ENCODE data around the gene CROCC2. TPM values are rescaled to one million over a fixed set of nuclear protein-coding genes. Genes with fewer than 3 reads are reported as not detected.

The CROCC2 gene
- total and polyA plus RNA-seq, 2 donors (not counting 1 experiment from before 2014, with no cell fraction given): not detected

DNA sequence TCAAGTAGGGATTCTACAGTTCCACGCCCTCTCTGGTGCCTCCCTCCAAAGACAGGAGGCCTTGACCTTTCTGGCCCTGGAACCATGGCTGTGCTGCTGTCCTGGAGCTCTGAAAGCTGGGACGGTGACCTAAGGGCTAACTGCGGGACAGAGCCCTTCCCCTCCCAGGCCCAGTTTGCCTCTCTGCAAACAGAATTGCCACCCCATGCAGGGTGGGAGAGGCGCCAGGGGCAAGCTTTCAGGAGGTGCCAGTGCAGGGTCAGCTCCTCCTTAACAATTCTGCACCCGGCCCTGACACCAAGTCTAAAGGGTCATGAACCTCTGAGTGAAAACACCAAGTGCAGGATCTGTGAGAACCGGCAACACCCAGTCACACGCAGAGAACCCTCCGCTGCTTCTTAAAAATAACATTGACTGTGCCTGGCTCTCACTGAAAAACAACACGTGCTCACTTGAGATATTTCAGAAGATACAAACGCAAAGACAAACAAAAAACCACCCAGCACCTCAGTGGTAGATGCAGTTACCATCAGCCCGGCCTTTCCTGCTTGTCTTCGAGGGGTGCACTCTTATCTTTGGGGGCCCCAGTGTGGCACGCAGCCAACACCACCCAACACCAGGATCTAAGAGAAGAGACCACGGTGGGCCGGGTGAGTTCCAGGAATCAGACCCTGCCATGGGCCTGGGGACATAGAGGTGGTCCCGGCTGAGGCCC is 91.2 kb downstream of the CROCC2 start:
- ChIA-PET POLR2A (no interaction called here), CTCF (no interaction called here)
- DNase-seq (no peak), ATAC-seq (ENCODE audit: low read depth) (no peak)
- H4K20me1 ChIP-seq (ENCODE audit: control insufficient read depth, insufficient read depth, low read length, poor library complexity, severe bottlenecking): no peaks in the 10 kb centered on the region
- Mint-ChIP-seq H3K4me3 (peak overlapping the region; percentile 74), H3K27ac (no peak overlapping the region), H3K27me3 (peaks cover 36% of the 10 kb centered on the region), H3K4me1 (peaks cover 11% of the 10 kb centered on the region), H3K9me3 (ENCODE audit: insufficient read depth) (no peaks in the 10 kb centered on the region)
- H3K4me2 ChIP-seq (replicated peaks; ENCODE audit: low read depth, low read length, poor library complexity, severe bottlenecking): peak overlapping the region; percentile 74
- WGBS (ENCODE audit: insufficient coverage): 66% methylated on average over 16 of the region's 16 CpGs
- TF ChIP-seq EZH2 (IDR thresholded peaks at IDR 0.05; ENCODE audit: borderline replicate concordance, insufficient read depth, low read depth, low read length, poor library complexity, severe bottlenecking) (no peak), CTCF (IDR thresholded peaks at IDR 0.05) (no peak)
- no peaks in the 10 kb centered on the region for H3K79me2 ChIP-seq (ENCODE audit: control insufficient read depth, insufficient read depth, low read length)
- H3K27ac ChIP-seq (ENCODE audit: low read length in 2 of 2): no peak overlapping the region
- no peak overlapping the region for H3K4me3 ChIP-seq (ENCODE audit: control extremely low read depth in 1 of 5, extremely low read depth in 1 of 5, insufficient read depth in 1 of 5, low read depth in 2 of 5, low read length in 4 of 5)
- H3K9me3 ChIP-seq (ENCODE audit: control extremely low read depth in 1 of 3, control insufficient read depth in 2 of 3, insufficient read depth in 1 of 3, low read length in 2 of 3): peaks cover 0 to 10% (median 0%) of the 10 kb centered on the region in 3 donors
- H3K27me3 ChIP-seq (replicated peaks in 1 of 4; ENCODE audit: control extremely low read depth in 1 of 4, control insufficient read depth in 3 of 4, insufficient read depth in 4 of 4, low read length in 3 of 4): peaks cover 0 to 37% (median 8%) of the 10 kb centered on the region in 4 experiments
- no peak overlapping the region for H3K9ac ChIP-seq (ENCODE audit: low read length)
- peaks cover 7 to 8% of the 10 kb centered on the region in 2 donors for H3K4me1 ChIP-seq (ENCODE audit: control insufficient read depth in 2 of 2, insufficient read depth in 2 of 2, low read length in 2 of 2)
- no peak overlapping the region for H2AFZ ChIP-seq (ENCODE audit: insufficient read depth, low read depth, low read length, poor library complexity, severe bottlenecking)
- intact Hi-C loops (cut with micrococcal nuclease): loop anchor here (5.0 kb wide), 1 partner anchor 65 kb away; no protein-coding TSS in a partner anchor
- no peaks in the 10 kb centered on the region for H3K36me3 ChIP-seq (replicated peaks in 1 of 2; ENCODE audit: control extremely low read depth in 1 of 2, control insufficient read depth in 1 of 2, extremely low read depth in 1 of 2, insufficient read depth in 2 of 2, low read length in 1 of 2)

Data from B cell (primary cell).